ENCODE measurements around the gene FNIP2. TPM values are rescaled to one million over a fixed set of nuclear protein-coding genes. Genes with fewer than 3 reads are reported as not detected.

The FNIP2 gene
- total and polyA plus RNA-seq, 8 donors = 4.8 to 109 (median 28.9) TPM

DNA sequence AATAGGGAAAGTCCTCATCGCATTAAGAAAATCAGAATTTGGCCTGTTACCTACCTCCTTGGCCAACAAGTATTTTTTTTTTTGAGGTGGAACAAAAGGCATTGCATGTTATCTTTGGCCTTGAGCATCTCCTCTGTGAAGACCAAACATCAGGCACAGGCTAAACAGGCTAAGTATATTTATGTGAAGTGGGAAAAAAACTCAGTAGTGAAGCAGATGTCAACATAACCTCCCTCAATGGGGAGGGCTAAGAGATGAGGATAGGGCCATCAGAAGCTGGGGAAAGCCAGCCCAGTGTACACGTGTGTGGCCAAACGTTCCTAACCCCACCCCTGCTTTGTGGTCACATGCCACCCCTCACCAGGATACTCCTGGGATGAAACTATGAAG lies 102.5 kb downstream of the FNIP2 start:
- TF ChIP-seq POLR2A (IDR thresholded peaks at IDR 0.05) = no peak
- TF ChIP-seq EP300 (IDR thresholded peaks at IDR 0.05) = no peak
- TF ChIP-seq POLR2AphosphoS5 (IDR thresholded peaks at IDR 0.05) = no peak
- TF ChIP-seq, protein P1, sequence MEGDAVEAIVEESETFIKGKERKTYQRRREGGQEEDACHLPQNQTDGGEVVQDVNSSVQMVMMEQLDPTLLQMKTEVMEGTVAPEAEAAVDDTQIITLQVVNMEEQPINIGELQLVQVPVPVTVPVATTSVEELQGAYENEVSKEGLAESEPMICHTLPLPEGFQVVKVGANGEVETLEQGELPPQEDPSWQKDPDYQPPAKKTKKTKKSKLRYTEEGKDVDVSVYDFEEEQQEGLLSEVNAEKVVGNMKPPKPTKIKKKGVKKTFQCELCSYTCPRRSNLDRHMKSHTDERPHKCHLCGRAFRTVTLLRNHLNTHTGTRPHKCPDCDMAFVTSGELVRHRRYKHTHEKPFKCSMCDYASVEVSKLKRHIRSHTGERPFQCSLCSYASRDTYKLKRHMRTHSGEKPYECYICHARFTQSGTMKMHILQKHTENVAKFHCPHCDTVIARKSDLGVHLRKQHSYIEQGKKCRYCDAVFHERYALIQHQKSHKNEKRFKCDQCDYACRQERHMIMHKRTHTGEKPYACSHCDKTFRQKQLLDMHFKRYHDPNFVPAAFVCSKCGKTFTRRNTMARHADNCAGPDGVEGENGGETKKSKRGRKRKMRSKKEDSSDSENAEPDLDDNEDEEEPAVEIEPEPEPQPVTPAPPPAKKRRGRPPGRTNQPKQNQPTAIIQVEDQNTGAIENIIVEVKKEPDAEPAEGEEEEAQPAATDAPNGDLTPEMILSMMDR (IDR thresholded peaks at IDR 0.05) = no peak
- Histone ChIP-seq H3K27me3 (no peaks in the 10 kb centered on the region), H3K4me3 (no peak overlapping the region), H3K4me1 (peaks cover 0 to 32% (median 5%) of the 10 kb centered on the region in 4 donors), H3K9me3 (no peaks in the 10 kb centered on the region), H3K36me3 (peaks cover 34 to 69% (median 63%) of the 10 kb centered on the region in 4 donors), H3K27ac (no peak overlapping the region)
- WGBS, 5 donors = 28 to 43% (median 33%) methylated on average over 3 of the region's 3 CpGs
- intact Hi-C loops (cut with DNase I; ENCODE audit: low total_unique reads) = no loop called here
- DNase-seq = no peak

DNA sequence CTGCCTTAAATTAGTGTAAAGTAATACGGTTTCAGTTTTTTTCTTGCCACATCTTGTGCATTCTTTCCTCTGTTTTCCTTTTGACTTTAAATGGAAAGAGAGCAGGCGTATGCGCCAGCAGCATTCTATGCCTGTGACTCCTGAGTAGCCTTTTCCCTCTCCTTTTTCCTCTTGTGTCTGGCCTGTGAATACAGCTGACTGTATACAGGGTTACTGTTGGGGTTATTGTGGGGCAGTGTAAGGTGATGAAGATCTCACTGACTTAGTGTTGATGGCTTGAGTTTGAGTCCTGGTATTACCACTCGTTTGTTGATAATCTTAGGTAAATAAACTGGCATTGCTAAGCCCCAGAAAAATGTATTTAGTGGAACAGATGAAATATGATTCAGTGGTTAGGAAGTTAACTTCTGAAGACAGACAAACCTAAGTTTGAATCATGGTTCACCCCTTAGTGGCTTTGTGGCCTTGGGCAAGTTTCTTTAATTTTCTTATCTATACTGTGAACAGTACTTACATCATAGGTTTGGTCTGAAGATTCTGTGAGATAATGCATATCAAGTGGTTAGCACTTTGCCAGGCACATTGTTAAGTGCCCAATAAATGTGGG lies 105.1 kb downstream of the FNIP2 start:
- TF ChIP-seq, protein P1 (IDR thresholded peaks at IDR 0.05) = no peak
- TF ChIP-seq POLR2AphosphoS5 (IDR thresholded peaks at IDR 0.05) = no peak
- no peak for TF ChIP-seq EP300 (IDR thresholded peaks at IDR 0.05)
- TF ChIP-seq POLR2A (IDR thresholded peaks at IDR 0.05) = no peak
- no peaks in the 10 kb centered on the region for H3K27me3 ChIP-seq
- H3K4me3 ChIP-seq = no peak overlapping the region
- WGBS, 5 donors = 63 to 78% (median 69%) methylated on average over 4 of the region's 4 CpGs
- H3K9me3 ChIP-seq = no peaks in the 10 kb centered on the region
- peaks cover 28 to 62% (median 60%) of the 10 kb centered on the region in 4 donors for H3K36me3 ChIP-seq
- intact Hi-C loops (cut with DNase I; ENCODE audit: low total_unique reads) = no loop called here
- H3K4me1 ChIP-seq = peaks cover 0 to 32% (median 5%) of the 10 kb centered on the region in 4 donors
- no peak for DNase-seq
- no peak overlapping the region for H3K27ac ChIP-seq

- Histone ChIP-seq H3K4me1 (peaks cover 0 to 31% (median 5%) of the 10 kb centered on the region in 4 donors), H3K27me3 (no peaks in the 10 kb centered on the region), H3K27ac (peak overlapping the region in 1 of 5 donors; percentile 8), H3K4me3 (no peak overlapping the region), H3K9me3 (no peaks in the 10 kb centered on the region), H3K36me3 (peaks cover 17 to 57% (median 52%) of the 10 kb centered on the region in 4 donors)
- TF ChIP-seq EP300 (IDR thresholded peaks at IDR 0.05) (no peak), POLR2AphosphoS5 (IDR thresholded peaks at IDR 0.05) (no peak), POLR2A (IDR thresholded peaks at IDR 0.05) (no peak)
- TF ChIP-seq, protein P1 (IDR thresholded peaks at IDR 0.05) = no peak
- intact Hi-C loops (cut with DNase I; ENCODE audit: low total_unique reads) = no loop called here
- no peak for DNase-seq
- WGBS, 5 donors = 91 to 98% (median 94%) methylated on average over 2 to 4 of the region's 4 CpGs
Observed at GRCh38 chr4:158875026-158875425, 106.2 kb downstream of the FNIP2 start.

GRCh38 chr4:158875455-158875854 lies 106.6 kb downstream of the FNIP2 start:
- H3K27me3 ChIP-seq = no peaks in the 10 kb centered on the region
- no peak overlapping the region for H3K27ac ChIP-seq
- 29 to 64% (median 62%) methylated on average over 1 of the region's 1 CpG for WGBS, 5 donors
- DNase-seq = no peak
- intact Hi-C loops (cut with DNase I; ENCODE audit: low total_unique reads) = no loop called here
- no peak overlapping the region for H3K4me3 ChIP-seq
- peaks cover 13 to 57% (median 52%) of the 10 kb centered on the region in 4 donors for H3K36me3 ChIP-seq
- no peak for TF ChIP-seq POLR2A (IDR thresholded peaks at IDR 0.05)
- no peak for TF ChIP-seq EP300 (IDR thresholded peaks at IDR 0.05)
- no peak for TF ChIP-seq POLR2AphosphoS5 (IDR thresholded peaks at IDR 0.05)
- TF ChIP-seq, protein P1 (IDR thresholded peaks at IDR 0.05) = no peak
- peaks cover 0 to 27% (median 5%) of the 10 kb centered on the region in 4 donors for H3K4me1 ChIP-seq
- H3K9me3 ChIP-seq = no peaks in the 10 kb centered on the region
